ENCODE results near the gene TENM4. TPM values are rescaled to one million over a fixed set of nuclear protein-coding genes. Genes with fewer than 3 reads are reported as not detected.

TENM4 gene
- total RNA-seq, 1 donor from 2014 or later = not detected

DNA sequence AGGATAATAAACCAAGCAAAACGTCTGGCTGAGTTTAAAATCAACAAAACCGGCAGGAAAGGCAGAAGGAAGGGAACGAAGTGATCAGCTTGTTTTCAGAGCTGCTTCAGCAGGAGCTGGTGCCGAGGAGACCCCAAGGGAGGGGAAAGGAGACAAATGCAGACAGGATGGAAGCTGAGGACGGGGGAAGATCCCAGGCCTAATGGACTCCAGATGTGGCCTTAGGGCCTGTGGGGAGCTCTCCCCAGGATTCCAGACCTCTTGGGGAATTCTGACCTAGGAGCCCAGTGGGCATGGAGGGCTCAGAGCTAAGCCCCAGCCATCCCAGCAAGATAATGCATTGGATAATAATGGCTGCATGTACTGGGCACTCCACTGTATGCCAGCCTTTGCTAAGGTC is 654.7 kb downstream of the TENM4 start:
- Mint-ChIP-seq H3K36me3 (ENCODE audit: low read depth) (no peaks in the 10 kb centered on the region), H3K4me3 (no peak overlapping the region), H3K9me3 (no peaks in the 10 kb centered on the region), H3K27me3 (peaks cover 9% of the 10 kb centered on the region), H3K27ac (no peak overlapping the region), H3K4me1 (no peaks in the 10 kb centered on the region)
- intact Hi-C loops (cut with micrococcal nuclease) = no loop called here
- no peak for DNase-seq

DNA sequence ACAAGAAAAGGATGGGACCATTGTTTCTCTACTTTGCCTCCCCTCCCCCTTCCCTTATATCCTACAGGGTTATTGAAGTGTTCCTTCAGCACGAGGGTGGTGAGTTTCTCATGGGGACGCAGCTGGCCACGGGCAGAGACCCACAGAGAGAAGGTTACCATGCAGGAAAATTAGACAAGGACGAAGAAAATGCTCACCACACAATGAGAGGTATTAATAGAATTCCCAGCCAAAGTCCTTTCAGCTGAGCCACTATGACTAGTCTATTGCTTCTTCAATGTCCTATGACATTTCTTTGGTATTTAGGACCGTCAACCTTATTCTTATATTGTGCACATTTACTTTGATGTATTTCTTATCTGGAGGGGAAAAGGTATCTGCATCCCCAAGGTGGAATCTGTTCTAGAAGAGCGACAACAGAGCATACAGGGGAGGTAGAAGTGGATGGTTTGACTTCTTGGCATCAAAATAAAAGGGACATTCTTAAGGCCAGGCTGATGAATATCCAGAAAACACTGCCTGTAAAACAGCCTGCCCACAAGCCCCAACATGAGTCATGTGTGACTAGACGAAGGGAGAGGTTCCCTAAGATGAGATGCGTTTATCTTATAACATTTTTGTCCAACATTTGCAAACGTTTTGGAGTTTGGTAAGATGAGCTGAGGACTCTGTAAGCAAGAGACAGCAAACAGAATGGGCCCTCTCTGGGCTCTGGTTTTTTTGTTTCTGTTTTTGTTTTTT is 656.3 kb downstream of the TENM4 start:
- no peak for DNase-seq
- intact Hi-C loops (cut with micrococcal nuclease) = no loop called here
- no peaks in the 10 kb centered on the region for H3K36me3 Mint-ChIP-seq (ENCODE audit: low read depth)
- peaks cover 8% of the 10 kb centered on the region for H3K27me3 Mint-ChIP-seq
- H3K27ac Mint-ChIP-seq = no peak overlapping the region
- no peaks in the 10 kb centered on the region for H3K4me1 Mint-ChIP-seq
- H3K9me3 Mint-ChIP-seq = no peaks in the 10 kb centered on the region
- no peak overlapping the region for H3K4me3 Mint-ChIP-seq

DNA sequence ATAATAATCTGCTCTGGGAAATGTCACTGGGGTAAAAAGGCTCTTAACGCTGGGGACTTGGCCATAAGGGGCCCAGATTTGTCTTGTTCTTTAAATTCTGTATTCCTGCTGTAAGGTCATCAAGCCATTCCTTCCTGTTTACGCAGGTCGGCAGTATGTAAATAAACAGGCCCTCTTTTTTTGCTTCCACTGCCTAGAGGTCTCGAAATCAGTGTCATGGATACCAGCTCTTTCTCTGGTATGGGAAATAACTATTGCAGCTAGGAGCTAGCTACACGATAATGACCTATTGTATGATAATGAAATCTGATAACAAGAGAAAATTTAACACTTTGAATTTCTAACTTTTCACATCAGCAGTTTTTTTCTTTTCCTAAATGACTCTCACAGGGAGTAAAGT is 657.0 kb downstream of the TENM4 start:
- H3K4me3 Mint-ChIP-seq = no peak overlapping the region
- intact Hi-C loops (cut with micrococcal nuclease) = no loop called here
- no peak overlapping the region for H3K27ac Mint-ChIP-seq
- peaks cover 7% of the 10 kb centered on the region for H3K27me3 Mint-ChIP-seq
- no peaks in the 10 kb centered on the region for H3K36me3 Mint-ChIP-seq (ENCODE audit: low read depth)
- DNase-seq = no peak
- no peaks in the 10 kb centered on the region for H3K9me3 Mint-ChIP-seq
- H3K4me1 Mint-ChIP-seq = no peaks in the 10 kb centered on the region

DNA sequence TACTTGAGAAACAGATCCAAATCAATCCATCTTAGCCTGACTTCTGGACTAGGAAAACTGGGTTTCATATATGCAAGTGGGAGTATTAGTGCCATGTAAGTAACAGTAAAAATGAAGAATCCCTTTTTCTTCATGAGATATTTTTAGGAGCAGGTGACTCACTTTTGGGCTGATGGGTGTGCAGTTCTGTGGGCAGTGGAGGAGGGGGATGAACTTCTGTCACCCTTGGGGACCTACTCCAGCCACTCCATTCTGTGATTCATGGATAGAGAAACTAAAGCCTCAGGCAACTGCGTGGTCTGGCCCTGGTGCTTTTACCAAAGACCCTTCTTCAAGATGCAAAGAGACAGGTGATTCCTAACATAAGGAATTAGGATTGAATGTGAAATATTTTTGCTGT is 657.5 kb downstream of the TENM4 start:
- no peaks in the 10 kb centered on the region for H3K36me3 Mint-ChIP-seq (ENCODE audit: low read depth)
- intact Hi-C loops (cut with micrococcal nuclease) = no loop called here
- no peaks in the 10 kb centered on the region for H3K9me3 Mint-ChIP-seq

DNA sequence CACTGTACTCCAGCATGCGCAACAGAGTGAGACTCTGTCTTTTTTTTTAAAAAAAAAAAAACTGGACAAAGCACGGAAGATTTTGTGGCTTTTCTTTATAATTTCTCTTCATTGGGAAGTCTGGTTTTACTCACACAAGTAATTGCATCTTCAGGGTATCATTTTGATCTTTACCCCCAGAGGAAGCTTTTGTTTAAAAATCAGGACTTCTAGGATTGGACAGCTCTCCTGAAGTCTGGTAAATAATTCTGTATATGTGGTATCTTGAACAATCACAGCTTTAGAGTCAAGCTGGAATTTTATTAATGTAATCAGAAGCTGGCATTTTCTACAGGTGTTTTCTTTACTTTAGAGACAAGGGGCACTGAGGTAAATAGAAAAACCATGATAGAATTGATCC is 658.1 kb downstream of the TENM4 start:
- H3K36me3 Mint-ChIP-seq (ENCODE audit: low read depth) = no peaks in the 10 kb centered on the region
- intact Hi-C loops (cut with micrococcal nuclease) = no loop called here
- no peaks in the 10 kb centered on the region for H3K9me3 Mint-ChIP-seq
- no peaks in the 10 kb centered on the region for H3K4me1 Mint-ChIP-seq
- H3K27me3 Mint-ChIP-seq = peaks cover 11% of the 10 kb centered on the region
- H3K27ac Mint-ChIP-seq = no peak overlapping the region
- DNase-seq = no peak
- H3K4me3 Mint-ChIP-seq = no peak overlapping the region

More for the DNA sequence above, 657.5 kb downstream of the TENM4 start:
- DNase-seq = no peak
- Mint-ChIP-seq H3K4me3 (no peak overlapping the region), H3K4me1 (no peaks in the 10 kb centered on the region), H3K27ac (no peak overlapping the region), H3K27me3 (peaks cover 11% of the 10 kb centered on the region)

DNA sequence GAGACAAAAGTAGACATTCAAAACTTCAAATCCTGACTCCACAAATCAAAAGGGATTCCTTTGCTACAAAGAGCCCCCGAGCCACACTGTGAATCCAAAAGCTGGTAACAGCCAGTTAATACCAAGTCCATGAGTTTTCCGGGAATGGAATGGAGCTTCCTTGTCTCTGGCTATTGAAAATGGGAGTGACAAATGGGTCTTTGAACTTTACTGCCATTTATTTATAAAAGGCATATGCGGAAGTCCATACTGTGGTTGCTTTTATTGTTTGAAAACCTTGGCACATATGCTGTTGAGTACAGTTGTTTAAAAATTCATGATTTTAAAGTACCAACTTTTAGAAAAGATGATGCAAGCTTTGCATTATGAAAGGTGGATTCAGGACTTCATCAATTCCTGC is 659.9 kb downstream of the TENM4 start:
- no peak for DNase-seq
- intact Hi-C loops (cut with micrococcal nuclease) = no loop called here
- no peak overlapping the region for H3K27ac Mint-ChIP-seq
- H3K36me3 Mint-ChIP-seq (ENCODE audit: low read depth) = no peaks in the 10 kb centered on the region
- H3K4me1 Mint-ChIP-seq = no peaks in the 10 kb centered on the region
- peaks cover 14% of the 10 kb centered on the region for H3K27me3 Mint-ChIP-seq
- no peaks in the 10 kb centered on the region for H3K9me3 Mint-ChIP-seq
- H3K4me3 Mint-ChIP-seq = no peak overlapping the region

DNA sequence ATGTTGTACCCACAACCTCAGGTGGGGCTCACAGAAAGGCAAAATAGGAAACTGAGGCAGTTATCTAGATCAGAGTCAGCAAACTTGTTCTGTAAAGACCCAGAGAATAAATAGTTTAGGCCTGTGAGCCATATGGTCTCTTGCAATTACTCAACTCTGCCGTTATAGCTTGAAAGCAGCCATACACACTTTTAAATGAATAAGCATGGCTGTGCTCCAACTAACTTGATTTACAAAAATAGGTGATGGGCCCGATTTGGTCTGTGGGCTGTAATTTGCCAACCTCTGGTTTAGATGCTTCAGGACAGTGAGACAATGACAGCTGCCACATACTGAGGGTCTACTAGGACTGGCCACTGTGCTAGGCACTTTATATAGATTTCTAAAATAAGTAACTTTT is 667.3 kb downstream of the TENM4 start:
- intact Hi-C loops (cut with micrococcal nuclease) = no loop called here
- H3K4me1 Mint-ChIP-seq = no peaks in the 10 kb centered on the region
- H3K36me3 Mint-ChIP-seq (ENCODE audit: low read depth) = no peaks in the 10 kb centered on the region

DNA sequence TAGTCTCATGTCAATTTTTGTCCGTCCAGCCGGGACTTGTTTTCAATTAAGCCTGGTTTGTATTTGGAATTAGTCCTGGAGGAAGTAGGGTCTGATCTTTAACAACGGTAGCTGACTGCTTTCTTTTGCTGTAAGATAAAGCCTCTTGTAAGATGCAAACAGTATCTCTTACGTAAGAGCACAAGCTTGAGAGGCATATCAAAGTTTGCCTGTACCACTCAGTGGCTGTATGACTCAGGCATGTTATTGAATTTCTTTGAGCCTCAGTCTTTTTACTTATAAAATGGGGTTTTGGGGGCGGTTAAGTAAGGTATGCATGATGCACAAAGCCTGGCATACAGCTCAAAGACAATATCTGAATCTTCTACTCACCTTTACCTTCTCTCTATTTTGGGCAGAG is 667.8 kb downstream of the TENM4 start:
- Mint-ChIP-seq H3K27ac (no peak overlapping the region), H3K9me3 (no peaks in the 10 kb centered on the region), H3K27me3 (peaks cover 3% of the 10 kb centered on the region), H3K4me3 (no peak overlapping the region), H3K4me1 (no peaks in the 10 kb centered on the region), H3K36me3 (ENCODE audit: low read depth) (no peaks in the 10 kb centered on the region)
- intact Hi-C loops (cut with micrococcal nuclease) = no loop called here
- DNase-seq = no peak

More for the DNA sequence above, 667.3 kb downstream of the TENM4 start:
- DNase-seq = no peak
- H3K9me3 Mint-ChIP-seq = no peaks in the 10 kb centered on the region
- H3K27ac Mint-ChIP-seq = no peak overlapping the region
- no peak overlapping the region for H3K4me3 Mint-ChIP-seq
- peaks cover 4% of the 10 kb centered on the region for H3K27me3 Mint-ChIP-seq

DNA sequence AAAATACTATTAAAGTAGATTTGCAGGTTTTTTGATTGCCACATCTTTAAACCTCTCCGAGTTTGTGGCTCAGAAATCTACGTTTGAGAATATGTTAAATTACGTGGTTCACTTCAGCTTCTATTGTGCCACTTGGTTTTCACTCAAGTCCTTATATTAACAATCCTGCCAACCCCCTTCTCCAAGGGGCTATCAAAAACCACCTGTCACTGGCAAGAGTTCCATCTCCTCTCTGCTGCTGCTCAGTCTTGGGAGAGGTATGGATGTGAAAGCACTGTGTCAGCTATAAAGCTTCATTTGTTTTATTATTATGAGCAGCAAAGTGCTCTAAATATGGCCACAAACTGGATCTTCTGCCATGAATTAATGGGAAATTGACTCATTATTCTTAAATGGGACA is 668.6 kb downstream of the TENM4 start:
- intact Hi-C loops (cut with micrococcal nuclease) = no loop called here
- H3K9me3 Mint-ChIP-seq = no peaks in the 10 kb centered on the region
- DNase-seq = no peak
- H3K36me3 Mint-ChIP-seq (ENCODE audit: low read depth) = no peaks in the 10 kb centered on the region
- H3K27me3 Mint-ChIP-seq = peaks cover 2% of the 10 kb centered on the region
- H3K27ac Mint-ChIP-seq = no peak overlapping the region
- no peak overlapping the region for H3K4me3 Mint-ChIP-seq
- no peaks in the 10 kb centered on the region for H3K4me1 Mint-ChIP-seq

DNA sequence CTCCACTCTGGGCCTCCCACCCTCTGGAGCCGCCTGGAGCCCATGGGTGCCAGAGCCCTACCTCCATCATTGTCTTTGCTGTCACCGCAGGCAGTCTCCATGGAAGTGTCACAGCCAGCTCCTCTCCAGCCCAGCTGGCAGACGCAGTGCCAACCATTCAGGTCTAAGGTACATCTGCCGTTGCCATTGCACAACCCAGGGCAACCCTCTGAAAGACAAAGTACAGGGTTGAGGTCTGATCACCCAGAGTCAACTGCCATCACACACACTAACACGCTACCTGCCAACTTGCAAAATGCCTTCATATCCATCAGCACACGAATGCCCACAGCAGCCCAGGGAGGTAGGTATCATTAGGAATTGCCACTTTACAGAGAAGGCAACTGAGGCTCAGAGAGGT is 669.9 kb downstream of the TENM4 start:
- intact Hi-C loops (cut with micrococcal nuclease) = no loop called here
- Mint-ChIP-seq H3K27ac (no peak overlapping the region), H3K9me3 (no peaks in the 10 kb centered on the region), H3K27me3 (no peaks in the 10 kb centered on the region), H3K4me1 (no peaks in the 10 kb centered on the region), H3K36me3 (ENCODE audit: low read depth) (no peaks in the 10 kb centered on the region), H3K4me3 (no peak overlapping the region)
- DNase-seq = no peak

DNA sequence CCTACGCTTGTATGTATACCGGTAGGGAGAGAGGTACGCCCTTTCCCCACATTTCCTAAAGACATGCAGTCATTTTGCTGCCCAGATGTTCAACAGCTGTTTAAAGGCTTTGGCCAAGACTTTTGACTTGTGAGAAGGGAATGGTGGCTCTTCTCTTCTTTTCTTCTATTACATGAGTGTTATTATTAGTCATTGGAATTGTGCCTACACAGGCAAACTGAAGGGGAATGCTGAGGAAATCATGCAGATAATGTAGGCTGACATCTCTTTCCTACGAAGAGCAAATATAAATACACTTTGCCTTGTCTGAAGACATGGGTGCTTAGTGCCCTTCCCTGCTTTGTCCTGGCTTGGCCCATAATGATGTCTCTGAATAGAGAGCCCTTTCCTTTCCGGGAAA is 671.9 kb downstream of the TENM4 start:
- H3K4me3 Mint-ChIP-seq = no peak overlapping the region
- no peaks in the 10 kb centered on the region for H3K4me1 Mint-ChIP-seq
- H3K36me3 Mint-ChIP-seq (ENCODE audit: low read depth) = no peaks in the 10 kb centered on the region
- no peak overlapping the region for H3K27ac Mint-ChIP-seq
- no peak for DNase-seq
- intact Hi-C loops (cut with micrococcal nuclease) = no loop called here
- H3K9me3 Mint-ChIP-seq = no peaks in the 10 kb centered on the region
- peaks cover 2% of the 10 kb centered on the region for H3K27me3 Mint-ChIP-seq

DNA sequence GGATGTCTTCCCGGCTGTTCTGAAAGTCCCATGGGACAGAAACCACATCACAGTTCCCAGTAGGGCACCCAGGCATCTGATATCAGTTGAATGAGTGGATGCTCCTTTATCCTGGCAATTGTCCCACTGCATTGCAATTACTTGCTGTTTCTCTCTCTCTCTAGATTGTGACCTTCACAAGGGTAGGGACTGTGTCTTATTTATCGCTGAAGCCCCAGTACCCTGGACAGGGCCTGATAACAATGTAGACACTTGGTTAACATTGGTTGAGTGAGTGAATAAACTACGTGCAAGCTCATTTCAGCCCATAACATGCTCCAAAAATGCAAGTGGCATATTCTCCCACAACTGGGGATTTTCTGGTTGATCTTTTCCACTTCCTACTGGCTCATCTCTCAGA is 672.5 kb downstream of the TENM4 start:
- H3K4me3 Mint-ChIP-seq = no peak overlapping the region
- H3K4me1 Mint-ChIP-seq = no peaks in the 10 kb centered on the region
- H3K27me3 Mint-ChIP-seq = peaks cover 2% of the 10 kb centered on the region
- no peaks in the 10 kb centered on the region for H3K36me3 Mint-ChIP-seq (ENCODE audit: low read depth)
- intact Hi-C loops (cut with micrococcal nuclease) = no loop called here
- H3K9me3 Mint-ChIP-seq = no peaks in the 10 kb centered on the region
- no peak for DNase-seq
- H3K27ac Mint-ChIP-seq = no peak overlapping the region

DNA sequence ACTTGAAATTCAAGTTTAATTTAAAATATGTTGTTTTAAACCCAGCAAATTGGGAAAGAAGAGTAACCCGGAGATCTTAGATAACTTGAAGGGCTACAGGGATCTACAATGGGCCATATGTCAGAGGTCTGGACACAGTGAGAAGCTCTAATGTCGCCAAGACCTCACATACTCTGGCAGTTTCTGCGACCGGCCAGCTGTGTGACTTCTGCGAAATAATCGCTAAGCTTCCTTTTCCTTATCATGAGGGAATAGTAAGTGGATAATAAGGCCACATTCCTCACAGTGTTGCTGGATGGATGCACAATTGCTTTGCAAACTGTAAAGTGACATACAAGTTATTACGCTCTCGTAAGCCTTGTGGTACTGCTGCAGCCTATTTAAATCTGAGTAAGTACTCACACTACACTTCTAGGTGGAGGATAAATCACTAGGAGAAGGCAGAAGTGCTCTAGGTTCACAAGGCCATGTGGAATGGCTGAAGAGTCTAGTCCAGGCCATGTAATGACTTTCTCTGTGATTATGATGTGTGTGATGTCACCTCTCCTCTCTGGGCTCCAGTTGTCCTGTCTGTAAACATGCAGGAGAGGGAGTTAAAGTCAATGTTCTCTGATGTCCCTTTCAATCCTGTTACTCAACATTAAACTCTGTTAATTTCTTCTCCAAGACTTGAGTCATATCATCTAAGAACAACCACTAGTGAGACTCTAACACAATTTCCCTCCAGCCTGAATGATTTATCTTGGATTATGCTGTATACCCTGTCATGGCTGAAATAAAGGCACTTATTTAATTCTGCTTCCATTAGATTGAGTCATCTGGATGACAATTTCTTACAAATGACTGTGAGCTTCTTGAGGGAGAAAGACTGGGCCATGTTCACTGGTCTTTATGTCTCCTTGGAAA is 673.5 kb downstream of the TENM4 start:
- DNase-seq = no peak
- Mint-ChIP-seq H3K4me3 (no peak overlapping the region), H3K4me1 (no peaks in the 10 kb centered on the region), H3K27me3 (peaks cover 2% of the 10 kb centered on the region), H3K36me3 (ENCODE audit: low read depth) (no peaks in the 10 kb centered on the region), H3K27ac (no peak overlapping the region), H3K9me3 (no peaks in the 10 kb centered on the region)
- intact Hi-C loops (cut with micrococcal nuclease) = no loop called here

DNA sequence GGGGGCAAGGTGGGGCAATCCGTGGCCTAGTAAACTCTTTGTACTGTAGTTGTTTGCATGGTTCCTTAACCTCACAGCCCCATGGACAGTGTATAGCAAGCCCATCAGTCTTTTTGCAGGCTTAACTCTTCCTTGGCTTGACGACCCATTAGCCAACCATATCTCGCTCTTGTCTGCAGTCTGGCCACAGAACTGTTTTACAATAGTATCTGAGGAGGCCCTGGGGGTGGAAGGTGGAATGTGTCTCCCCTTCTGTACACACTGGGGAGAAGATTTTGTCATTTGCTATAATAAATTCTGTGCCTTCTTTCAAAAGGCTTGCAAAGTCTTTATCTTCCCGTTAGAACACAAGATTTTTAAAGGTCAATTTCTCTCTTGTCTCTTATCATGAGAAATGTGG is 675.9 kb downstream of the TENM4 start:
- no peak overlapping the region for H3K27ac Mint-ChIP-seq
- H3K9me3 Mint-ChIP-seq = no peaks in the 10 kb centered on the region
- no peaks in the 10 kb centered on the region for H3K36me3 Mint-ChIP-seq (ENCODE audit: low read depth)
- no peak overlapping the region for H3K4me3 Mint-ChIP-seq
- H3K4me1 Mint-ChIP-seq = no peaks in the 10 kb centered on the region
- H3K27me3 Mint-ChIP-seq = peaks cover 2% of the 10 kb centered on the region
- DNase-seq = no peak
- intact Hi-C loops (cut with micrococcal nuclease) = no loop called here
